Panc1 (cell line): ENCODE data around the gene CCR8. TPM values are rescaled to one million over a fixed set of nuclear protein-coding genes. Genes with fewer than 3 reads are reported as not detected.
"Not testable (repeated sequence)": the region's sequence is repeated elsewhere in the genome, so short reads cannot be mapped to it uniquely, and the experiment has no call there.

ENCODE experiments used
- ATAC-seq: fragments of 200-7000 bp; cut with Tn5 transposase; 2 replicates; pipeline ENCODE4 v1.9.1; 2020; ENCODE audit warnings: mild to moderate bottlenecking, moderate library complexity
- BruUV-seq: library from RNA; stranded (reverse); fragments of 400-500 nt; replicated peaks from 2 replicates; lab custom pipeline; 2021; lab: Mats Ljungman, UMichigan
- CTCF ChIA-PET: fragments of 300-600 bp; sonication (Branson Sonifier 250); formaldehyde crosslinking; loops from one replicate; lab custom pipeline; 2022; ENCODE audit warnings: antibody characterized with exemption; lab: Charles Lee
- POLR2A ChIA-PET: fragments of 300-600 bp; sonication (Branson Sonifier 250); formaldehyde crosslinking; loops from one replicate; lab custom pipeline; 2022; ENCODE audit warnings: antibody characterized with exemption; lab: Charles Lee
- DNase-seq: peaks from one replicate; pipeline ENCODE4 v3.0.0-alpha.2; 2010; ENCODE audit warnings: low read depth, low spot score
- H3K27ac ChIP-seq: 2 replicates; pipeline ENCODE4 v1.5.1; 2011; ENCODE audit warnings: mild to moderate bottlenecking, low read length, inconsistent platforms
- H3K27me3 ChIP-seq: fragments of 200-500 bp; sonication (Bioruptor generic); 2 replicates; pipeline ENCODE4 v1.6.0; 2014; ENCODE audit warnings: low read length, inconsistent platforms; ENCODE audit not compliant: control insufficient read depth, insufficient read depth
- H3K36me3 ChIP-seq: fragments of 200-500 bp; sonication (Bioruptor generic); 2 replicates; pipeline ENCODE4 v1.5.1; 2014; ENCODE audit warnings: inconsistent platforms, mild to moderate bottlenecking, low read length, moderate library complexity; ENCODE audit not compliant: control insufficient read depth, insufficient read depth
- H3K4me1 ChIP-seq: 2 replicates; pipeline ENCODE4 v1.5.1; 2011; ENCODE audit warnings: inconsistent platforms, mild to moderate bottlenecking, low read length, moderate library complexity; ENCODE audit not compliant: control insufficient read depth, insufficient read depth
- H3K4me3 ChIP-seq, 2 experiments: 2 replicates each; pipeline ENCODE4 v1.5.1; 2011 to 2012; ENCODE audit warnings: low read depth in 2 of 2, low read length in 2 of 2, mild to moderate bottlenecking in 2 of 2, inconsistent platforms in 1 of 2, moderate library complexity in 1 of 2
- H3K9me3 ChIP-seq: fragments of 200-500 bp; sonication (Bioruptor generic); 2 replicates; pipeline ENCODE4 v1.5.1; 2014; ENCODE audit warnings: low read depth, mild to moderate bottlenecking, inconsistent platforms, low read length, moderate library complexity; ENCODE audit not compliant: control insufficient read depth, insufficient read depth
- POLR2AphosphoS5 ChIP-seq: IDR thresholded peaks from 2 replicates; pipeline ENCODE4 v1.6.1; 2012; ENCODE audit warnings: mild to moderate bottlenecking, low read depth, low read length, moderate library complexity
- SIN3A ChIP-seq: IDR thresholded peaks from 2 replicates; pipeline ENCODE4 v1.6.1; 2012; ENCODE audit warnings: low read depth, mild to moderate bottlenecking, low read length, moderate library complexity, borderline replicate concordance; ENCODE audit not compliant: insufficient read depth
- TCF7L2 ChIP-seq: IDR thresholded peaks from 2 replicates; pipeline ENCODE4 v1.6.1; 2011; ENCODE audit warnings: mild to moderate bottlenecking, low read depth, low read length, inconsistent platforms
- in situ Hi-C: cut with HindIII; loops from 2 replicates; pipeline ENCODE4 v1.10.0; 2016; ENCODE audit warnings: low sequenced_read_pairs, low pct_unique_long_range_greater_than_20kb
- intact Hi-C: fragments of 100-400 bp; cut with micrococcal nuclease; formaldehyde crosslinking; loops from one replicate; pipeline ENCODE4 v1.10.0; 2022; ENCODE audit not compliant: unreplicated experiment
- total RNA-seq: library from RNA; stranded (reverse); gene quantifications from one replicate; pipeline ENCODE4 v1.2.1, GENCODE V29; 2021; ENCODE audit not compliant: unreplicated experiment
- TF ChIP-seq, protein P1 (sequence below): fragments of 450-650 bp; IDR thresholded peaks from 2 replicates; pipeline ENCODE4 v1.5.1; 2017; ENCODE audit warnings: mild to moderate bottlenecking
- TF ChIP-seq, protein P2 (sequence below), 2 experiments: IDR thresholded peaks; 2 replicates each; pipeline ENCODE4 v1.6.1; 2011 to 2012; ENCODE audit warnings: low read depth in 2 of 2, control low read depth in 1 of 2, low read length in 1 of 2, mild to moderate bottlenecking in 1 of 2, moderate library complexity in 1 of 2; ENCODE audit not compliant: insufficient read depth in 1 of 2

CCR8 gene
- total RNA-seq, 1 experiment from 2014 or later: not detected

DNA sequence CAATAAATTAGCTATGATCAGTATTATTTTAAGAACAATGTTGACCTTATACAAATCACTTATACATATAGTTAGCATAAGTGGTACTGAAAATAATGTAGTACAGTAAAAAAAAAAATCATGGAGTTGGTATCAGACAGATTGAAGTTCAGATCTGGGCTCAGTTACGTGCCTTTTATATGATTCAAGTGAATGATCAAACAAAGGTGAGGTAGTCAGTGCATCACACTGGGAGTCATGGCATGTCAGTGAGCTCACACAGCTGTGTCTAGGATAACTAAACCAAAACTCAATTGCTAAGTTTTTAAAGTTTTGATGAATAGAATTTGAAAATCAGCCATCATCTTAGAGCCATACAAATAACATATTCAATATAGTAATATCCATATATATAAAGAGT lies 11.2 kb upstream of the CCR8 start:
- CTCF ChIA-PET: interaction anchor here (0.6 kb wide), 1 partner anchor 160 kb away, joined by 4 read pairs; no protein-coding TSS in a partner anchor
- Histone ChIP-seq H3K9me3 (no peaks in the 10 kb centered on the region), H3K4me1 (no peaks in the 10 kb centered on the region), H3K27me3 (no peaks in the 10 kb centered on the region), H3K36me3 (no peaks in the 10 kb centered on the region), H3K4me3 (no peak overlapping the region), H3K27ac (no peak overlapping the region)
- TF ChIP-seq POLR2AphosphoS5 (no peak), TCF7L2 (no peak), SIN3A (no peak)
- TF ChIP-seq, protein P1, sequence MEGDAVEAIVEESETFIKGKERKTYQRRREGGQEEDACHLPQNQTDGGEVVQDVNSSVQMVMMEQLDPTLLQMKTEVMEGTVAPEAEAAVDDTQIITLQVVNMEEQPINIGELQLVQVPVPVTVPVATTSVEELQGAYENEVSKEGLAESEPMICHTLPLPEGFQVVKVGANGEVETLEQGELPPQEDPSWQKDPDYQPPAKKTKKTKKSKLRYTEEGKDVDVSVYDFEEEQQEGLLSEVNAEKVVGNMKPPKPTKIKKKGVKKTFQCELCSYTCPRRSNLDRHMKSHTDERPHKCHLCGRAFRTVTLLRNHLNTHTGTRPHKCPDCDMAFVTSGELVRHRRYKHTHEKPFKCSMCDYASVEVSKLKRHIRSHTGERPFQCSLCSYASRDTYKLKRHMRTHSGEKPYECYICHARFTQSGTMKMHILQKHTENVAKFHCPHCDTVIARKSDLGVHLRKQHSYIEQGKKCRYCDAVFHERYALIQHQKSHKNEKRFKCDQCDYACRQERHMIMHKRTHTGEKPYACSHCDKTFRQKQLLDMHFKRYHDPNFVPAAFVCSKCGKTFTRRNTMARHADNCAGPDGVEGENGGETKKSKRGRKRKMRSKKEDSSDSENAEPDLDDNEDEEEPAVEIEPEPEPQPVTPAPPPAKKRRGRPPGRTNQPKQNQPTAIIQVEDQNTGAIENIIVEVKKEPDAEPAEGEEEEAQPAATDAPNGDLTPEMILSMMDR: no peak
- TF ChIP-seq, protein P2, sequence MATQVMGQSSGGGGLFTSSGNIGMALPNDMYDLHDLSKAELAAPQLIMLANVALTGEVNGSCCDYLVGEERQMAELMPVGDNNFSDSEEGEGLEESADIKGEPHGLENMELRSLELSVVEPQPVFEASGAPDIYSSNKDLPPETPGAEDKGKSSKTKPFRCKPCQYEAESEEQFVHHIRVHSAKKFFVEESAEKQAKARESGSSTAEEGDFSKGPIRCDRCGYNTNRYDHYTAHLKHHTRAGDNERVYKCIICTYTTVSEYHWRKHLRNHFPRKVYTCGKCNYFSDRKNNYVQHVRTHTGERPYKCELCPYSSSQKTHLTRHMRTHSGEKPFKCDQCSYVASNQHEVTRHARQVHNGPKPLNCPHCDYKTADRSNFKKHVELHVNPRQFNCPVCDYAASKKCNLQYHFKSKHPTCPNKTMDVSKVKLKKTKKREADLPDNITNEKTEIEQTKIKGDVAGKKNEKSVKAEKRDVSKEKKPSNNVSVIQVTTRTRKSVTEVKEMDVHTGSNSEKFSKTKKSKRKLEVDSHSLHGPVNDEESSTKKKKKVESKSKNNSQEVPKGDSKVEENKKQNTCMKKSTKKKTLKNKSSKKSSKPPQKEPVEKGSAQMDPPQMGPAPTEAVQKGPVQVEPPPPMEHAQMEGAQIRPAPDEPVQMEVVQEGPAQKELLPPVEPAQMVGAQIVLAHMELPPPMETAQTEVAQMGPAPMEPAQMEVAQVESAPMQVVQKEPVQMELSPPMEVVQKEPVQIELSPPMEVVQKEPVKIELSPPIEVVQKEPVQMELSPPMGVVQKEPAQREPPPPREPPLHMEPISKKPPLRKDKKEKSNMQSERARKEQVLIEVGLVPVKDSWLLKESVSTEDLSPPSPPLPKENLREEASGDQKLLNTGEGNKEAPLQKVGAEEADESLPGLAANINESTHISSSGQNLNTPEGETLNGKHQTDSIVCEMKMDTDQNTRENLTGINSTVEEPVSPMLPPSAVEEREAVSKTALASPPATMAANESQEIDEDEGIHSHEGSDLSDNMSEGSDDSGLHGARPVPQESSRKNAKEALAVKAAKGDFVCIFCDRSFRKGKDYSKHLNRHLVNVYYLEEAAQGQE (IDR thresholded peaks at IDR 0.05; ENCODE audit: insufficient read depth in 1 of 2, low read depth in 2 of 2, low read length in 1 of 2): no peak
- DNase-seq (no peak), ATAC-seq (no peak)
- POLR2A ChIA-PET: no interaction called here
- in situ Hi-C loops: no loop called here
- BruUV-seq: no TSS peak
- intact Hi-C loops: no loop called here

DNA sequence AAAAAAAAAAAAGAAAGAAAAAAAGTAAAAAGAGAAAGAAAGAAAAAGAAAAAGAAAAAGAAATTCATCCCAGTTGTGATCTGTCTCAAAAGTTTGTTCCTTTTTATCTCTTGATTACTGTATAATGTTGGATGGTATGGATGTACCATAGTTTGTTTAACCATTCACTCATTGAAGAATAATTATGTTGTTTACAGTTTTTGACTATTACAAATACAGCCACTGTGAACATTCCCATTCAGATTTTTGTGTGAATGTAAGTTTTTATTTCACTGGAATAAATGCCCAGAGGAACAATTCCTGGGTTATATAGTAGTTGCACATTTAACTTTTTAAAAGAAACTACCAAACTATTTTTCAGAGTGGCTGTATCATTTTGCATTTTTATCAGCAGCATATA lies 10.3 kb upstream of the CCR8 start:
- ChIA-PET CTCF (no interaction called here), POLR2A (no interaction called here)
- no peak overlapping the region for H3K4me3 ChIP-seq
- H3K36me3 ChIP-seq: no peaks in the 10 kb centered on the region
- DNase-seq: no peak
- intact Hi-C loops (no loop called here), in situ Hi-C loops (no loop called here)
- BruUV-seq: no TSS peak
- TF ChIP-seq SIN3A (no peak), POLR2AphosphoS5 (no peak)
- no peak overlapping the region for H3K27ac ChIP-seq
- H3K9me3 ChIP-seq: no peaks in the 10 kb centered on the region
- no peaks in the 10 kb centered on the region for H3K4me1 ChIP-seq
- no peak for ATAC-seq
- no peaks in the 10 kb centered on the region for H3K27me3 ChIP-seq

DNA sequence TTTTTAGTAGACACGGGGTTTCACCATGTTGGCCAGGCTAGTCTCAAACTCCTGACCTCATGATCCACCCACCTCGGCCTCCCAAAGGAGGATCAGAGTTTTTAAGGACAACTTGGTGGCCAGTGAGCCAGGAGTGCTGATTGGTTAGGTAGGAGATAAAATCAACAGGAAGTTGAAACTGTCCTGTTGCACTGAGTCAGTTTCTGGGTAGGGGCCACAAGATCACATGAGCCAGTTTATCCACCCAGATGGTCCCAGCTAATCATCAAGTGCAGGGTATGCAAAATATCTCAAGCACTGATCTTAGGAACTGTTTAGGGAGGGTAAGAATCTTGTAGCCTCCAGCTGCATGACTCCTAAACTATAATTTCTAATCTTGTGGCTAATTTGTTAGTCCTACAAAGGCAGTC lies 7.9 kb upstream of the CCR8 start:
- H3K27ac ChIP-seq, DNase-seq, H3K36me3 ChIP-seq, POLR2A ChIA-PET, H3K27me3 ChIP-seq, H3K4me1 ChIP-seq, CTCF ChIA-PET, H3K4me3 ChIP-seq, H3K9me3 ChIP-seq, BruUV-seq, intact Hi-C loops, in situ Hi-C loops, ATAC-seq: not testable (repeated sequence)

DNA sequence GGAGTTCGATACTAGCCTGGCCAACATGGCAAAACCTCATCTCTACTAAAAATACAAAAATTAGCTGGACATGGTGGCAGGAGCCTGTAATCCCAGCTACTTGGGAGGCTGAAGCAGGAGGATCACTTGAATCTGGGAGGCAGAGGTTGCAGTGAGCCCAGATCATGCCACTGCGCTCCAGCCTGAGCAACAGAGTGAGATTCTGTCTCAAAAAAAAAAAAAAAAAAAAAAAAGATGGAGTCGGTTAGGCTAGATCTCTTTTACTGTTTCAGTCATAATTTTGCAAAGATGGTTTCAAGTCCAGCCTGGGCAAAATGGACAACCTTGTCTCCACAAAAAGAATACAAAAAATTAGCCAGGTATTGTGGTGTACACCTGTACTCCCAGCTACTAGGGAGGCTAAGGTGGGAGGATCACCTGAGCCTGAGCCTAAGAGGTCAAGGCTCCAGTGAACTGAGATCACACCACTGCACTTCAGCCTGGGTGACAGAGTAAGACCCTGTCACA lies 7.2 kb upstream of the CCR8 start:
- H3K4me3 ChIP-seq, DNase-seq, H3K36me3 ChIP-seq, BruUV-seq, ATAC-seq, H3K27me3 ChIP-seq, H3K4me1 ChIP-seq, H3K9me3 ChIP-seq, intact Hi-C loops, CTCF ChIA-PET, in situ Hi-C loops, H3K27ac ChIP-seq, POLR2A ChIA-PET: not testable (repeated sequence)
